GM12872 (cell line): ENCODE measurements around the gene MYOZ3.

Source experiments
- TF ChIP-seq, protein P1 (sequence below): IDR thresholded peaks from 3 replicates; pipeline ENCODE4 v1.5.1; 2011; ENCODE audit warnings: low read depth, mild to moderate bottlenecking, low read length, moderate library complexity; ENCODE audit not compliant: insufficient read depth

MYOZ3 gene

DNA sequence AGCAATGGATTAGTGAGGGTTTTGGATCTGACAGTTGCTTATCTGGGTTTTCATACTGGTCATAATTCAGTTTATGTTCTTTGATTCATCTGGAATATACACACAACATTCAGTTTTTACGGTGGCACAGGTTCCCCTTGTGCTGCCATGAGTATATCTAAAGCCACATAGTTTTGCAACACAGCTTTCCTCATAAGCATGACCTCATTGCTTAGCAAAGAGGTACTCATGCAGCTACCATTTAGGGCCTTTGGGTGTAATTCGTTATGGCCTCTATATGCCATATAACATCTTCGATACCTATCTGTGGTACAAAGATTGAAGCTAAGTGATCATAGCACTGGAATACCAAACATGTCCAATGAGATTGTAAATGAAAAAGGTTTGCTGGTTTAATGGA lies 42.7 kb downstream of the MYOZ3 start:
- TF ChIP-seq, protein P1, sequence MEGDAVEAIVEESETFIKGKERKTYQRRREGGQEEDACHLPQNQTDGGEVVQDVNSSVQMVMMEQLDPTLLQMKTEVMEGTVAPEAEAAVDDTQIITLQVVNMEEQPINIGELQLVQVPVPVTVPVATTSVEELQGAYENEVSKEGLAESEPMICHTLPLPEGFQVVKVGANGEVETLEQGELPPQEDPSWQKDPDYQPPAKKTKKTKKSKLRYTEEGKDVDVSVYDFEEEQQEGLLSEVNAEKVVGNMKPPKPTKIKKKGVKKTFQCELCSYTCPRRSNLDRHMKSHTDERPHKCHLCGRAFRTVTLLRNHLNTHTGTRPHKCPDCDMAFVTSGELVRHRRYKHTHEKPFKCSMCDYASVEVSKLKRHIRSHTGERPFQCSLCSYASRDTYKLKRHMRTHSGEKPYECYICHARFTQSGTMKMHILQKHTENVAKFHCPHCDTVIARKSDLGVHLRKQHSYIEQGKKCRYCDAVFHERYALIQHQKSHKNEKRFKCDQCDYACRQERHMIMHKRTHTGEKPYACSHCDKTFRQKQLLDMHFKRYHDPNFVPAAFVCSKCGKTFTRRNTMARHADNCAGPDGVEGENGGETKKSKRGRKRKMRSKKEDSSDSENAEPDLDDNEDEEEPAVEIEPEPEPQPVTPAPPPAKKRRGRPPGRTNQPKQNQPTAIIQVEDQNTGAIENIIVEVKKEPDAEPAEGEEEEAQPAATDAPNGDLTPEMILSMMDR, result no peak

- TF ChIP-seq, protein P1, result no peak
These were observed 45.8 kb downstream of the MYOZ3 start for GRCh38 chr5:150706776-150707390.

- TF ChIP-seq, protein P1, result no peak
These were observed 49.1 kb downstream of the MYOZ3 start for GRCh38 chr5:150710165-150710564.

DNA sequence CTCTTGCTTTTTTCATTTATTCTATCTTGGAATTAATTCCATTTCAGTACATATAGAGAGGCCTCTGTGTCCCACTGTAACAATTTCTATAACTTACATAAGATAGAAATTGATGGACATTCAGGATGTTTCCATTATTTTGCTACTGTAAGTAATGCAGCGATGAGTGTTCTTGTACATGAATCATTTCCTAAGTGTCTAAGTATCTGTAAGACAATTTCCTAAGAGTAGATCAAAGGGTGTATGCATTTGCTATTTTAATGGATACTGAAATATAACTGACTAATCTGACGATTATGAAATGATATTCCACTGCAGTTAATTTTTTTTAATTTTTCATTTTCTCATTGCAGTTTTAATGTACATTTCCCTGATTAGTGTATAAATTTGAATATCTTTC lies 62.8 kb downstream of the MYOZ3 start:
- TF ChIP-seq, protein P1, result no peak
